ENCODE results near the gene OARD1.

OARD1 gene

DNA sequence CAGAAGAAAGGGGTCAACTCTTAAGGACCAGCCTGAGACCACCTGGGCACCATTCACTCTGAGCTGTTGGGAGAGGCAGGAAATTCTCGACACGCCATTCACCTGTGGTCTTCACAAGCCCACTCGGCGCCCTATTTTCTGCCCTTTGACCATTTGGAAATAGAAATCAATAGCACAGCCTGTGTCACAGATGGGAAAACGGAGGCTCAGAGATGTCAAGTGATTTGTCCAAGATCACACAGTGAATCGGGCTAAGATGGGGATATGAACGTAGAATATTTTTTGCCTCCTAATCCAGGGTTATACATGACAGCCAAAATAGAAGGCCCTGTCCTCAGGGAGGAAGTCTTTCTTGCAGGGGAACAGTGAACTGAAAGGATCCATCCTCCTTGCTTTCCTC, 22.2 kb downstream of the OARD1 start:
- no peak for DNase-seq (ENCODE audit: low spot score)
- Histone ChIP-seq H3K27ac (no peak overlapping the region), H3K4me3 (no peak overlapping the region)
- TF ChIP-seq, protein P1, sequence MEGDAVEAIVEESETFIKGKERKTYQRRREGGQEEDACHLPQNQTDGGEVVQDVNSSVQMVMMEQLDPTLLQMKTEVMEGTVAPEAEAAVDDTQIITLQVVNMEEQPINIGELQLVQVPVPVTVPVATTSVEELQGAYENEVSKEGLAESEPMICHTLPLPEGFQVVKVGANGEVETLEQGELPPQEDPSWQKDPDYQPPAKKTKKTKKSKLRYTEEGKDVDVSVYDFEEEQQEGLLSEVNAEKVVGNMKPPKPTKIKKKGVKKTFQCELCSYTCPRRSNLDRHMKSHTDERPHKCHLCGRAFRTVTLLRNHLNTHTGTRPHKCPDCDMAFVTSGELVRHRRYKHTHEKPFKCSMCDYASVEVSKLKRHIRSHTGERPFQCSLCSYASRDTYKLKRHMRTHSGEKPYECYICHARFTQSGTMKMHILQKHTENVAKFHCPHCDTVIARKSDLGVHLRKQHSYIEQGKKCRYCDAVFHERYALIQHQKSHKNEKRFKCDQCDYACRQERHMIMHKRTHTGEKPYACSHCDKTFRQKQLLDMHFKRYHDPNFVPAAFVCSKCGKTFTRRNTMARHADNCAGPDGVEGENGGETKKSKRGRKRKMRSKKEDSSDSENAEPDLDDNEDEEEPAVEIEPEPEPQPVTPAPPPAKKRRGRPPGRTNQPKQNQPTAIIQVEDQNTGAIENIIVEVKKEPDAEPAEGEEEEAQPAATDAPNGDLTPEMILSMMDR (IDR thresholded peaks at IDR 0.05), result no peak

DNA sequence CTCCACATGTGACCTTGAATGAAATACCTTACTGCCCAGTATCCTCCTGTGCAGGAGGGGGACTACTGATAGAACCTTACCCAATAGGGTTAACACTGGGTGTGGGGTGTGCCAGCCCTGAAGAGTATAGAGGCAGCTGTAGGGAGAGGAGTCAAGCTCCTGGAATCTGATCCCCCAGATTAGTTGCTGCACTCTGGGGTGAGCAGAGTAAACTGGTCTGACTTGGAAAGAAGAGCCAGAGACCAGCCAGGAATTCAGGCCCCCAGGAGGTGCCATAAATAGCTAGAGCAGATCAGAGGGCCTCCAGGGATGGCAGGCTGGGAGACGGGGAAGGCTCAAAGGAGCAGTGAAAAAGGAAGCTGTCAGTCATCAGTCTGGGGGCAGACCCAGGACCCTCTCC, 22.6 kb downstream of the OARD1 start:
- no peak for DNase-seq (ENCODE audit: low spot score)
- Histone ChIP-seq H3K4me3 (no peak overlapping the region), H3K27ac (no peak overlapping the region)
- TF ChIP-seq, protein P1 (IDR thresholded peaks at IDR 0.05), result no peak

DNA sequence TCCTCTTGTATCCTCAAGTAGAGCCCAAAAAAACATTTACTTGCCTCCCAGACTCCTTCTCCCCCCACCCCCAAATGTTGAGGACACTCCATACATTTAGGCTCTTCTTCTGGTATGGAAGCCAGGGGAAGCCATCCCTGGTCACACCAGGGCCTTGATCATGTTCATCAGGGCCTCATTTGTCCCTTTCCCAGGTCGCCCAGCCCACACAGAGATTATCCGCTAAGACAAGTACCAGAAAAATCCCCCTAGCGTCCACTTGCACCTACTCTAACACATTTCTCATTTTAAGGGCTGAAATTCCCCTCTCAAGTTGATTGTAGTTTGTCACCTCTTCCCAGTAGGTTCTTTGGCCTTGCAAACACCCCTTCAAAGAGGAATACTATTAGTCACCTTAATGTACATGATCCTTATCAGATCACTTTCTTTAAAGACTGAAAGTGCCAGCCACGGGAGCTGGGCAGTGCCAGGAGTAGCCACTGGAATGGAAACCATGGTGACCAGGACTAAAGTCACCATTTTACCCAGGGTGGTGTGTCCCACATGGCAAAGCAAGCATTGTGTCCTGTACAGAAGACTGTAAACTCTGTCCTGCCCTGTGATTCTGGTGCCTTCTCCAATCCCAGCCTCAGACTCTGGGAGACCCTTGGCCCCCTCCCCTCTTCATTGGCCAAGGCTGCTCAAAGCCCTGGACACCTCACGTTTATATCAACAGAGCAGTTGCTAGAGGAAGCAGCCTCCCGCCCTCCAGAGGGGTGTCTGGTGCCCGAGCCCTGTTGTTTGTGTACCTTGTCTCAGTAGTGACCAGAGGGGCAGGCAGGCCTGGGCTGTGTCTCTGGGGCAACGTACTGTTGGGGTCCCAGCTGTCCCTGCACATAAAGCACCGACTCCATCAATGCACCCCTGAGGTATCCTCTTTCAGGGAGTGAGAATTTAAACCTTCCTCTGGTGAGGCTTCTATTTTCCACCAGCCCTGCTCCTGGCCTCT, 24.1 kb downstream of the OARD1 start:
- TF ChIP-seq, protein P1 (IDR thresholded peaks at IDR 0.05), result no peak
- no peak overlapping the region for H3K27ac ChIP-seq
- no peak overlapping the region for H3K4me3 ChIP-seq
- no peak for DNase-seq (ENCODE audit: low spot score)

DNA sequence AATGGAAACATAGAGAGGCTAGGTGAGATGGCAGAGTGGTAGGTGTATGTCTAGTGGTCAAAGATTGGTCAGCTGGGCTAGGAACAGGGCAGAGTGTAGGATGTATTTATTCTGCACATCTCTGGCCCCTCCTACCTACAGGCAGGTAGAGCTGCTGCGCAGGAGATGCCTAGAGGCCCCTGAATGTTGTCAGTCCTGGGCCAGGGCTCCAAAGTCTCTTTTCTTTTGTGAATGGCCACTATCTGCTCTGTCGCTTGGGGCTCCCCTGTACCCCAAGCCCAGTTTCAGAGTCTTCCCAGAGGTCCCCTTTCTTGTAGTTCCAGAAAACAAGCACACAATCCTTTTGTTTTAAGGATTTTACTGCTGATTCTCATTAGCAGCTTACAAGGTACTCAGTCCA, 24.9 kb downstream of the OARD1 start:
- TF ChIP-seq, protein P1 (IDR thresholded peaks at IDR 0.05), result no peak
- H3K27ac ChIP-seq, result no peak overlapping the region
- no peak for DNase-seq (ENCODE audit: low spot score)
- no peak overlapping the region for H3K4me3 ChIP-seq

DNA sequence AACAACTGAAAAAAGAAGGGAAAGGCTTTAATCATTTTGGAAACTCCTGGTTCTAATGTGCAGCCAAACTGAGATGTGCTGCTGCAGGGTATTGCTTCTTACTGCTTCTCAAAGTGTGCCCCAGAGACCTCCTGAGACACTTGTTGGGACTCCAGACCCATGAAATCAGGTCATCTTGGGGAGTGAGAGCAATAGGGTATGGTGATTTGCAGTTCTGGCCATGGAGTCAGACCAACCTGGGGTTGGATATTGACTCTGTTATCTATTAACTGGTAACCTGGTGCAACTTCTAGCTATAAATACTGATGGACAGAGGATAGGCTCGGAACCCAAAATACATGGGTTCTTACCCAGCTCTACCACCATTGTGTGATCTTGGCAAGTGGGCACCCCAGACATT, 26.1 kb downstream of the OARD1 start:
- H3K4me3 ChIP-seq, result no peak overlapping the region
- no peak for DNase-seq (ENCODE audit: low spot score)
- H3K27ac ChIP-seq, result no peak overlapping the region
- TF ChIP-seq, protein P1 (IDR thresholded peaks at IDR 0.05), result no peak

DNA sequence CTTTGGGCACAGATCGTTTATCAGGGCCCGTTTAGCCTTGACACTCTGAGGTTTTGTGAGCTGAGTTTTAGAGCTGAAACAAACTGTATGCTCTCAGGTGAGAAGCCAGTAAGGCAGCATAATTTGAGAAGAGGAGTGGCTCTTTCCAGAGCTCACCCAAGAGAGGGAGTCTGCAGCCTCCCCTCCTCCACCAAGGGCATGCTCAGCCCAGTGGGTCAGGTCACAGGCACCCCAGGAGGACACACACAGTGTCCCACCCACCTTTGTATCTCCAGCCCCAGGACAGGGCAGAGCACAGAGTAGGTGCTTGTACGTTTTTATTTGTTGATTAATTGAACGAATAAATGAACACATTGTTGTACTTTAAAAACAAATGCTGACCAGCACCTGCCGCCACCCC, 26.5 kb downstream of the OARD1 start:
- no peak for DNase-seq (ENCODE audit: low spot score)
- no peak overlapping the region for H3K27ac ChIP-seq
- H3K4me3 ChIP-seq, result no peak overlapping the region
- TF ChIP-seq, protein P1 (IDR thresholded peaks at IDR 0.05), result no peak

DNA sequence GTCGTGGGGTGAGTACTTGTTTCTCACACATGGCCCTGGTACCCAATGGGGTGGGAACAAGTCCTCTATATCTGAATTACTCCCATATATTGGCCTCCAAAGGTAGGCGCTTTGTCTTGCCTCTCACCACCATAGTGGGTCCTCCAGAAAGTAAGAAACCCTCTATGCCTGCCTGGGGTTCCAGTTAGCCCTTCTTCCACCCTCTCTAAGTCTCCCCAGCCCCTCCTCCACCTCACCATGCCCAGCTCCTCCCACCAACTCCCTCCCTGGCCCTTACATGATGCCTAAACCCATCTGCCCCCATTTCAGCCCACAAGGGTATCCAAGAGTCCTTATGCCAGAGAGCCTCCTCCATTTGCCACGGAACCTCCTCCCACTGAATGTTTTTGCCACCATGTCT, 29.0 kb downstream of the OARD1 start:
- H3K4me3 ChIP-seq, result no peak overlapping the region
- no peak for DNase-seq (ENCODE audit: low spot score)
- TF ChIP-seq, protein P1 (IDR thresholded peaks at IDR 0.05), result no peak
- no peak overlapping the region for H3K27ac ChIP-seq
